Measurements from ENCODE around the gene OR2G3. TPM values are rescaled to one million over a fixed set of nuclear protein-coding genes. Genes with fewer than 3 reads are reported as not detected.

Gene OR2G3
- polyA plus RNA-seq, 2 donors = not detected

DNA sequence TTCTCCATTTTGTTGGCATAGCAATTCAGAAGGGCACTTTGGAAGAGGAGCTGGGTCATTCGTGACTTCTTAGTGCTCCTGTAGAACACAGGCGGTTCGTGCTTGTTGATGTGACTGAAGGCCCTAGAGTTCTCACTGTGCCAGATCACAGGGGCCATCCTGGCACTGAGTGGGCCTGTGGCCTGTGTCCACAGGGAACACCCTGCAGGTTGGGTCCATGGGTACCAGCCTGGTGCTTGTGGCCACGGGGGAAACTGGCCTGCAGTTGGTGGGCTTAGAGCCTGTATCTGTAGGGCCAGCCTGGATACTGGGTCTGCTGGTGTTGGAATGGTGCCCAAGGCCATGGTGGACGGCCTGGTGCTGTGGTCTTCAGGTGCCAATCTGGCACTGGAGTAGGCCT is 9.2 kb downstream of the OR2G3 start:
- WGBS, 2 donors = 74 to 78% methylated on average over 5 of the region's 5 CpGs
- peaks cover 0 to 3% of the 10 kb centered on the region in 2 donors for H3K36me3 ChIP-seq (ENCODE audit: control insufficient read depth in 2 of 2, insufficient read depth in 2 of 2, low read length in 1 of 2)
- H3K4me3 ChIP-seq (ENCODE audit: low read depth in 1 of 2, low read length in 2 of 2) = no peak overlapping the region
- no peaks in the 10 kb centered on the region for H3K27me3 ChIP-seq (ENCODE audit: control insufficient read depth in 1 of 2, insufficient read depth in 2 of 2, low read length in 2 of 2)
- H3K27ac ChIP-seq (ENCODE audit: low read depth in 2 of 2, low read length in 1 of 2) = no peak overlapping the region
- no peaks in the 10 kb centered on the region for H3K4me1 ChIP-seq (ENCODE audit: control insufficient read depth in 2 of 2, insufficient read depth in 2 of 2, low read length in 1 of 2)
- H3K9me3 ChIP-seq (ENCODE audit: control insufficient read depth in 2 of 2, insufficient read depth in 1 of 2, low read depth in 1 of 2, low read length in 1 of 2) = no peaks in the 10 kb centered on the region

- Histone ChIP-seq H3K4me1 (ENCODE audit: control insufficient read depth in 2 of 2, insufficient read depth in 2 of 2, low read length in 1 of 2) (no peaks in the 10 kb centered on the region), H3K9me3 (ENCODE audit: control insufficient read depth in 2 of 2, insufficient read depth in 1 of 2, low read depth in 1 of 2, low read length in 1 of 2) (no peaks in the 10 kb centered on the region), H3K27ac (ENCODE audit: low read depth in 2 of 2, low read length in 1 of 2) (no peak overlapping the region), H3K36me3 (ENCODE audit: control insufficient read depth in 2 of 2, insufficient read depth in 2 of 2, low read length in 1 of 2) (no peaks in the 10 kb centered on the region), H3K27me3 (ENCODE audit: control insufficient read depth in 1 of 2, insufficient read depth in 2 of 2, low read length in 2 of 2) (no peaks in the 10 kb centered on the region), H3K4me3 (ENCODE audit: low read depth in 1 of 2, low read length in 2 of 2) (no peak overlapping the region)
- WGBS, 2 donors = 38 to 42% methylated on average over 3 of the region's 3 CpGs
These were observed 22.6 kb downstream of the OR2G3 start for GRCh38 chr1:247627951-247628350.

- Histone ChIP-seq H3K36me3 (ENCODE audit: control insufficient read depth in 2 of 2, insufficient read depth in 2 of 2, low read length in 1 of 2) (no peaks in the 10 kb centered on the region), H3K9me3 (ENCODE audit: control insufficient read depth in 2 of 2, insufficient read depth in 1 of 2, low read depth in 1 of 2, low read length in 1 of 2) (peaks cover 5 to 8% of the 10 kb centered on the region in 2 donors), H3K4me3 (ENCODE audit: low read depth in 1 of 2, low read length in 2 of 2) (no peak overlapping the region), H3K27ac (ENCODE audit: low read depth in 2 of 2, low read length in 1 of 2) (no peak overlapping the region), H3K27me3 (ENCODE audit: control insufficient read depth in 1 of 2, insufficient read depth in 2 of 2, low read length in 2 of 2) (no peaks in the 10 kb centered on the region), H3K4me1 (ENCODE audit: control insufficient read depth in 2 of 2, insufficient read depth in 2 of 2, low read length in 1 of 2) (no peaks in the 10 kb centered on the region)
- WGBS, 2 donors = 56 to 64% methylated on average over 4 of the region's 4 CpGs
These were observed 32.6 kb downstream of the OR2G3 start for GRCh38 chr1:247638011-247638410.

DNA sequence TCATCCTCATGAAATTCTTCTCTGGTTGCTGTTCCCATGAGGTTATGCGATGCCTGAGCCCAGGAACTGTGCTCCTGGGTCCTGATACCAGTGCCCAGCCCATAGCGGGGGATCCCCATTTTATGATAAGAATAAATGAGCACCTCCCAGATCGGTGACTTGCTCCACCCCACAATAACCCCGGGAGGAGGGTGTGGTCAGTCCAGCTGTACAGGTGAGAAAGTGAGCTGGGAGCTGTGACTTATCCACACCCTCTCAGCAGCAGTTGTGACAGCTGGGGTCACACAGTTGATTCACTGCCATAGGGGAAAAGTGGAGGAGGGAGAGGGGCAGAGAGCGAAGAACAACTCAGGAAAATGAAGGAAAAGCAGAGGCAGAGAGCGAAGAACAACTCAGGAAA is 33.4 kb downstream of the OR2G3 start:
- Histone ChIP-seq H3K36me3 (ENCODE audit: control insufficient read depth in 2 of 2, insufficient read depth in 2 of 2, low read length in 1 of 2) (no peaks in the 10 kb centered on the region), H3K4me3 (ENCODE audit: low read depth in 1 of 2, low read length in 2 of 2) (no peak overlapping the region), H3K4me1 (ENCODE audit: control insufficient read depth in 2 of 2, insufficient read depth in 2 of 2, low read length in 1 of 2) (no peaks in the 10 kb centered on the region), H3K27me3 (ENCODE audit: control insufficient read depth in 1 of 2, insufficient read depth in 2 of 2, low read length in 2 of 2) (no peaks in the 10 kb centered on the region), H3K9me3 (ENCODE audit: control insufficient read depth in 2 of 2, insufficient read depth in 1 of 2, low read depth in 1 of 2, low read length in 1 of 2) (peaks cover 5 to 8% of the 10 kb centered on the region in 2 donors), H3K27ac (ENCODE audit: low read depth in 2 of 2, low read length in 1 of 2) (no peak overlapping the region)
- 70 to 74% methylated on average over 6 of the region's 6 CpGs for WGBS, 2 donors

DNA sequence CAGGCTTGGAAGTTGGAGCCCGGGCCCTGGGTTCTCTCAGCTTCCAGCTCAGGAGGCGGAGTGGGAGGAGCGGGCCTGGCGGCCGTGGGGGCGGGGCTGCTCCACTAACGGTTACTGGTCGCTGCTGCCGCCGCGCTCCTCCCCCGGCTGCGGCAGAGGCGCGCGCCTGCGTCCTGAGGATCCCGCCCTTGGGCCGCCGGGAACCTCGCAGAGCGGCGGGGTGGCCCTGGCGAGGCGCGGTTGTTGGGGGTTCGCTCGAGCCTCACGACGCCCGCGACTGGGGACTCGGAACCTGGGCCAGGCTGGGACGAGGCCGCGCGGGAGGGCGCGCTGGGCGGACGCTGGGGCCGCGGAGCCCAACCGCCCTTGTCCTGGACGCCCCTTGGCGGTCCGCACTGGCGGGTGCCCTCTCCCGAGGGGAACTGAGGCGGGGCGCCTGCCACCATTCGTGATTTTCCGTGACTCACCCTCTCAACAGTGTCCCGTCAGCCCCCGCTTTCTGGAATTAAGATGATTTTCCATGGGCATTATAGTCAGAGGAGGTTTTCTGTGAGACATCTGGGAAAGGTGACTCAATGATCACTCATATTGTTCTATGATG is 34.1 kb downstream of the OR2G3 start:
- no peaks in the 10 kb centered on the region for H3K4me1 ChIP-seq (ENCODE audit: control insufficient read depth in 2 of 2, insufficient read depth in 2 of 2, low read length in 1 of 2)
- H3K36me3 ChIP-seq (ENCODE audit: control insufficient read depth in 2 of 2, insufficient read depth in 2 of 2, low read length in 1 of 2) = no peaks in the 10 kb centered on the region
- H3K27ac ChIP-seq (ENCODE audit: low read depth in 2 of 2, low read length in 1 of 2) = no peak overlapping the region
- 19 to 28% methylated on average over 47 to 55 of the region's 55 CpGs for WGBS, 2 donors
- no peak overlapping the region for H3K4me3 ChIP-seq (ENCODE audit: low read depth in 1 of 2, low read length in 2 of 2)
- no peaks in the 10 kb centered on the region for H3K27me3 ChIP-seq (ENCODE audit: control insufficient read depth in 1 of 2, insufficient read depth in 2 of 2, low read length in 2 of 2)
- peaks cover 5 to 8% of the 10 kb centered on the region in 2 donors for H3K9me3 ChIP-seq (ENCODE audit: control insufficient read depth in 2 of 2, insufficient read depth in 1 of 2, low read depth in 1 of 2, low read length in 1 of 2)

DNA sequence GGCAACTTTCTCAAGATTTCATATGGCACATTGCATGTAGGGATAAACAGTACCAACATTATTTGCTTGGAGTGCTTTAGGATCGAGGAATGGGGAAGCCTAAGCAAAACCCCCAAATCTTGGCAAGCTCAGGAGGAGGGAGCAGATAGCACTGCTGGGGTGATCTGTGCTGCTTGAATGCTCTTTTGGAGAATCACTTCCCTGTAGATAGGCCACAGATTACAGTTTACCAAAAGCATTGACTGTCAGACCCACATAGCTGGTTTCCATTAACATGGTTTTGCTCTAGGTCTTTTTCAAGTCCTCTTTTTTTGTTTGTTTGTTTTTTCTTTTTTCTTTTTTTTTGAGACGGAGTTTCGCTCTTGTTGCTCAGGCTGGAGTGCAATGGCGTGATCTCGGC is 37.4 kb downstream of the OR2G3 start:
- Histone ChIP-seq H3K4me1 (ENCODE audit: control insufficient read depth in 2 of 2, insufficient read depth in 2 of 2, low read length in 1 of 2) (no peaks in the 10 kb centered on the region), H3K9me3 (ENCODE audit: control insufficient read depth in 2 of 2, insufficient read depth in 1 of 2, low read depth in 1 of 2, low read length in 1 of 2) (peaks cover 0 to 8% of the 10 kb centered on the region in 2 donors), H3K4me3 (ENCODE audit: low read depth in 1 of 2, low read length in 2 of 2) (no peak overlapping the region), H3K27ac (ENCODE audit: low read depth in 2 of 2, low read length in 1 of 2) (no peak overlapping the region), H3K36me3 (ENCODE audit: control insufficient read depth in 2 of 2, insufficient read depth in 2 of 2, low read length in 1 of 2) (no peaks in the 10 kb centered on the region), H3K27me3 (ENCODE audit: control insufficient read depth in 1 of 2, insufficient read depth in 2 of 2, low read length in 2 of 2) (no peaks in the 10 kb centered on the region)
- WGBS, 2 donors = 75 to 88% methylated on average over 5 of the region's 5 CpGs

- Histone ChIP-seq H3K4me3 (ENCODE audit: low read depth in 1 of 2, low read length in 2 of 2) (no peak overlapping the region), H3K36me3 (ENCODE audit: control insufficient read depth in 2 of 2, insufficient read depth in 2 of 2, low read length in 1 of 2) (no peaks in the 10 kb centered on the region), H3K4me1 (ENCODE audit: control insufficient read depth in 2 of 2, insufficient read depth in 2 of 2, low read length in 1 of 2) (no peaks in the 10 kb centered on the region), H3K27me3 (ENCODE audit: control insufficient read depth in 1 of 2, insufficient read depth in 2 of 2, low read length in 2 of 2) (no peaks in the 10 kb centered on the region), H3K9me3 (ENCODE audit: control insufficient read depth in 2 of 2, insufficient read depth in 1 of 2, low read depth in 1 of 2, low read length in 1 of 2) (no peaks in the 10 kb centered on the region), H3K27ac (ENCODE audit: low read depth in 2 of 2, low read length in 1 of 2) (no peak overlapping the region)
- 77 to 78% methylated on average over 4 of the region's 4 CpGs for WGBS, 2 donors
These were observed 41.5 kb downstream of the OR2G3 start for GRCh38 chr1:247646867-247647266.

DNA sequence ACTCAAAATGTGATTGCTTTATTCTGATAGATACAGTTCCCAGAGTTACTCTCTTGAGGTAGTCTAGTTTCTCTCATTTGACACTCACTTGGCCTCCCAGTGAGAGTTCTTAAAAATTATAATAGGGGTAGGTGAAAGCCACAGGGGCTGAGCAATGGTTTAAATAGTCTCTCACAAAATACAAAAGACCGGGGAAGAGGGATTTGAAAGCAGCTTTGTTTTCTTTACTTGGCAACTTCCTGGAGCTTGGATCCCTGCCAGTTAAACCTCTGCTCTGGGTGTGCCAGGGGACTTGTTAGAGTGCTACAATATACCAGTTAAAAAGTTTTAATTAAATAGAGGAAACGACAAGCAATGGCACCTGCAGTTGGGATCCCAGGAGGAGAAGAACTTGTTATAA is 42.5 kb downstream of the OR2G3 start:
- no peak overlapping the region for H3K27ac ChIP-seq (ENCODE audit: low read depth in 2 of 2, low read length in 1 of 2)
- 2 to 7% methylated on average over 2 of the region's 2 CpGs for WGBS, 2 donors
- no peaks in the 10 kb centered on the region for H3K4me1 ChIP-seq (ENCODE audit: control insufficient read depth in 2 of 2, insufficient read depth in 2 of 2, low read length in 1 of 2)
- H3K9me3 ChIP-seq (ENCODE audit: control insufficient read depth in 2 of 2, insufficient read depth in 1 of 2, low read depth in 1 of 2, low read length in 1 of 2) = no peaks in the 10 kb centered on the region
- no peak overlapping the region for H3K4me3 ChIP-seq (ENCODE audit: low read depth in 1 of 2, low read length in 2 of 2)
- no peaks in the 10 kb centered on the region for H3K36me3 ChIP-seq (ENCODE audit: control insufficient read depth in 2 of 2, insufficient read depth in 2 of 2, low read length in 1 of 2)
- no peaks in the 10 kb centered on the region for H3K27me3 ChIP-seq (ENCODE audit: control insufficient read depth in 1 of 2, insufficient read depth in 2 of 2, low read length in 2 of 2)

GRCh38 chr1:247653040-247653439 is 47.7 kb downstream of the OR2G3 start:
- Histone ChIP-seq H3K36me3 (ENCODE audit: control insufficient read depth in 2 of 2, insufficient read depth in 2 of 2, low read length in 1 of 2) (no peaks in the 10 kb centered on the region), H3K27ac (ENCODE audit: low read depth in 2 of 2, low read length in 1 of 2) (no peak overlapping the region), H3K27me3 (ENCODE audit: control insufficient read depth in 1 of 2, insufficient read depth in 2 of 2, low read length in 2 of 2) (no peaks in the 10 kb centered on the region), H3K4me1 (ENCODE audit: control insufficient read depth in 2 of 2, insufficient read depth in 2 of 2, low read length in 1 of 2) (no peaks in the 10 kb centered on the region), H3K9me3 (ENCODE audit: control insufficient read depth in 2 of 2, insufficient read depth in 1 of 2, low read depth in 1 of 2, low read length in 1 of 2) (no peaks in the 10 kb centered on the region), H3K4me3 (ENCODE audit: low read depth in 1 of 2, low read length in 2 of 2) (no peak overlapping the region)
- whole genome bisulfite sequencing, 2 donors = 70 to 90% methylated on average over 1 of the region's 1 CpG
